Ishikawa (cell line): ENCODE data around the gene MCM9.

Experiments
- CEBPB ChIP-seq: IDR thresholded peaks from 2 replicates; pipeline ENCODE4 v1.6.1; 2012
- CREB1 ChIP-seq: IDR thresholded peaks from 2 replicates; pipeline ENCODE4 v1.6.1; 2012; ENCODE audit warnings: low read depth
- EP300 ChIP-seq: IDR thresholded peaks from 2 replicates; pipeline ENCODE4 v1.6.1; 2012; ENCODE audit warnings: borderline replicate concordance
- FOXM1 ChIP-seq: IDR thresholded peaks from 2 replicates; pipeline ENCODE4 v1.6.1; 2012; ENCODE audit warnings: low read depth, borderline replicate concordance
- RAD21 ChIP-seq: IDR thresholded peaks from 2 replicates; pipeline ENCODE4 v1.6.1; 2012; ENCODE audit warnings: low read depth
- TAF1 ChIP-seq: IDR thresholded peaks from 2 replicates; pipeline ENCODE4 v1.6.1; 2012; ENCODE audit warnings: low read depth, mild to moderate bottlenecking
- YY1 ChIP-seq: IDR thresholded peaks from 2 replicates; pipeline ENCODE4 v1.6.1; 2012; ENCODE audit warnings: low read depth
- ZBTB7A ChIP-seq: IDR thresholded peaks from 2 replicates; pipeline ENCODE4 v1.6.1; 2012; ENCODE audit warnings: low read depth
- TF ChIP-seq, protein P1 (sequence below): IDR thresholded peaks from 2 replicates; pipeline ENCODE4 v1.6.1; 2012
- TF ChIP-seq, protein P2 (sequence below): IDR thresholded peaks from 2 replicates; pipeline ENCODE4 v1.6.1; 2012; ENCODE audit warnings: low read depth, mild to moderate bottlenecking

DNA sequence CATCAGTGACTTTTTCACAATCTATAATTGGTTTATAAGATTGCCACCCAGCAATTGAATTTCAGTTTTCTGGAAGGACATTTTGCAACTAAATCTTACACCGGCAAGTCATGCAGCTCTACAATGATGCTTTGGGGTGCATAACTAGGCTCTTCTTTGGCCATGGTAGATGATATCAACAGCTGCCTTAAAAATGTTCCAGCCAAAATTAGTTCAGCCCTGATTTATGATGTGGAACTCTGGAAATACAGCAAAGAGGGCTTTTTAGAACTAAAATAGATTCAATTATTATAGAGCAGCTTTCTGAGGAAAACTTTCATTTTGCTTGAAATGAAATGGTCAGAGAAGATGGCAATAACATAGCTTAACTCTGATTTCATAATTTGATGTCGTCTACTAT, 18.4 kb upstream of the MCM9 start:
- no peak for TF ChIP-seq RAD21
- TF ChIP-seq, protein P1, sequence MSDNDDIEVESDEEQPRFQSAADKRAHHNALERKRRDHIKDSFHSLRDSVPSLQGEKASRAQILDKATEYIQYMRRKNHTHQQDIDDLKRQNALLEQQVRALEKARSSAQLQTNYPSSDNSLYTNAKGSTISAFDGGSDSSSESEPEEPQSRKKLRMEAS, result no peak
- no peak for TF ChIP-seq EP300
- no peak for TF ChIP-seq YY1
- no peak for TF ChIP-seq TAF1
- no peak for TF ChIP-seq CEBPB
- TF ChIP-seq, protein P2, sequence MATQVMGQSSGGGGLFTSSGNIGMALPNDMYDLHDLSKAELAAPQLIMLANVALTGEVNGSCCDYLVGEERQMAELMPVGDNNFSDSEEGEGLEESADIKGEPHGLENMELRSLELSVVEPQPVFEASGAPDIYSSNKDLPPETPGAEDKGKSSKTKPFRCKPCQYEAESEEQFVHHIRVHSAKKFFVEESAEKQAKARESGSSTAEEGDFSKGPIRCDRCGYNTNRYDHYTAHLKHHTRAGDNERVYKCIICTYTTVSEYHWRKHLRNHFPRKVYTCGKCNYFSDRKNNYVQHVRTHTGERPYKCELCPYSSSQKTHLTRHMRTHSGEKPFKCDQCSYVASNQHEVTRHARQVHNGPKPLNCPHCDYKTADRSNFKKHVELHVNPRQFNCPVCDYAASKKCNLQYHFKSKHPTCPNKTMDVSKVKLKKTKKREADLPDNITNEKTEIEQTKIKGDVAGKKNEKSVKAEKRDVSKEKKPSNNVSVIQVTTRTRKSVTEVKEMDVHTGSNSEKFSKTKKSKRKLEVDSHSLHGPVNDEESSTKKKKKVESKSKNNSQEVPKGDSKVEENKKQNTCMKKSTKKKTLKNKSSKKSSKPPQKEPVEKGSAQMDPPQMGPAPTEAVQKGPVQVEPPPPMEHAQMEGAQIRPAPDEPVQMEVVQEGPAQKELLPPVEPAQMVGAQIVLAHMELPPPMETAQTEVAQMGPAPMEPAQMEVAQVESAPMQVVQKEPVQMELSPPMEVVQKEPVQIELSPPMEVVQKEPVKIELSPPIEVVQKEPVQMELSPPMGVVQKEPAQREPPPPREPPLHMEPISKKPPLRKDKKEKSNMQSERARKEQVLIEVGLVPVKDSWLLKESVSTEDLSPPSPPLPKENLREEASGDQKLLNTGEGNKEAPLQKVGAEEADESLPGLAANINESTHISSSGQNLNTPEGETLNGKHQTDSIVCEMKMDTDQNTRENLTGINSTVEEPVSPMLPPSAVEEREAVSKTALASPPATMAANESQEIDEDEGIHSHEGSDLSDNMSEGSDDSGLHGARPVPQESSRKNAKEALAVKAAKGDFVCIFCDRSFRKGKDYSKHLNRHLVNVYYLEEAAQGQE, result no peak
- no peak for TF ChIP-seq CREB1
- TF ChIP-seq ZBTB7A, result no peak
- no peak for TF ChIP-seq FOXM1
